Measurements from ENCODE around the gene PSMB2.

The PSMB2 gene

DNA sequence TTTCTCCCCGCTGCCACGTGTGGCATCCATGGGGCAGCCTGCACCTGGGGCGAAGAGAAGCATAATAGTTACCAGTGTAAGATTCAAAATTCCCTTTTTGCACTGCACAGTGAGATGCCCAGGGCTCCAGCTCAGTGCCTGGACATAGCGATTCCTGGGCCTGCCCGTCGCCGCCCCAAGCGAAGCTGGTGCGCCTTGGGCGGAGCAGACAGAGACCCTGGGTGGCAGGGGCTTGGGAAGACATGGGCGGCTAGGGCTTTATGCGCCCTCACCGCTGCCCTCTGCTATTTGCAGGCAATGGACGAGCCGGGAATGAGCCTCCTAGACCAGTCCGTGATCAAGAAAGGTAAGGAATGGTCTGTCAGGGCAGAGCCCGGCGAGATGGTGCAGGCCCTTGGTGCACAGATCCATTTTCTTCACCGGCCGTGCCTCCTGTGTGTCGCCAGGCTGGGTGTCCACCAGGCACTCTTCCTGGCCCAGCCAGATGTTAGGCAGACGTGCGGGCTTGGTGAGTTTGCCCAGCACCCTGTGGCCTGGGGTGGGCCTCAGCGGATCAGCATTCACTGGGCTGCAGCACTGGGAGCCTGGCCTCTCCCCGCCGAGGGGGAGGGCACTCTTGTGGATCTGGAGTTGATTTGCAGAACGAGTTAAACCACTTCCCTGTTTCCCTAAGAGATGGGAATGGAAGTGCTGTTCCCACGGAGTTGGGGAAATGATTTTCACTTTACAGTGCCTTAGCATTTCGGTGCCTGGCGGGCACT is 66.5 kb downstream of the PSMB2 start:
- no peak overlapping the region for H3K4me3 ChIP-seq (ENCODE audit: low read depth, low read length)
- no peak for DNase-seq
- H3K27me3 ChIP-seq = no peaks in the 10 kb centered on the region
- H3K9me3 ChIP-seq = no peaks in the 10 kb centered on the region
- H3K36me3 ChIP-seq = no peaks in the 10 kb centered on the region
- TF ChIP-seq, protein P1, sequence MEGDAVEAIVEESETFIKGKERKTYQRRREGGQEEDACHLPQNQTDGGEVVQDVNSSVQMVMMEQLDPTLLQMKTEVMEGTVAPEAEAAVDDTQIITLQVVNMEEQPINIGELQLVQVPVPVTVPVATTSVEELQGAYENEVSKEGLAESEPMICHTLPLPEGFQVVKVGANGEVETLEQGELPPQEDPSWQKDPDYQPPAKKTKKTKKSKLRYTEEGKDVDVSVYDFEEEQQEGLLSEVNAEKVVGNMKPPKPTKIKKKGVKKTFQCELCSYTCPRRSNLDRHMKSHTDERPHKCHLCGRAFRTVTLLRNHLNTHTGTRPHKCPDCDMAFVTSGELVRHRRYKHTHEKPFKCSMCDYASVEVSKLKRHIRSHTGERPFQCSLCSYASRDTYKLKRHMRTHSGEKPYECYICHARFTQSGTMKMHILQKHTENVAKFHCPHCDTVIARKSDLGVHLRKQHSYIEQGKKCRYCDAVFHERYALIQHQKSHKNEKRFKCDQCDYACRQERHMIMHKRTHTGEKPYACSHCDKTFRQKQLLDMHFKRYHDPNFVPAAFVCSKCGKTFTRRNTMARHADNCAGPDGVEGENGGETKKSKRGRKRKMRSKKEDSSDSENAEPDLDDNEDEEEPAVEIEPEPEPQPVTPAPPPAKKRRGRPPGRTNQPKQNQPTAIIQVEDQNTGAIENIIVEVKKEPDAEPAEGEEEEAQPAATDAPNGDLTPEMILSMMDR (IDR thresholded peaks at IDR 0.05; ENCODE audit: low read depth, low read length) = no peak
- no peaks in the 10 kb centered on the region for H3K4me1 ChIP-seq

GRCh38 chr1:35574125-35574654 is 67.1 kb downstream of the PSMB2 start:
- Histone ChIP-seq H3K27me3 (no peaks in the 10 kb centered on the region), H3K4me1 (no peaks in the 10 kb centered on the region)
- DNase-seq = no peak

DNA sequence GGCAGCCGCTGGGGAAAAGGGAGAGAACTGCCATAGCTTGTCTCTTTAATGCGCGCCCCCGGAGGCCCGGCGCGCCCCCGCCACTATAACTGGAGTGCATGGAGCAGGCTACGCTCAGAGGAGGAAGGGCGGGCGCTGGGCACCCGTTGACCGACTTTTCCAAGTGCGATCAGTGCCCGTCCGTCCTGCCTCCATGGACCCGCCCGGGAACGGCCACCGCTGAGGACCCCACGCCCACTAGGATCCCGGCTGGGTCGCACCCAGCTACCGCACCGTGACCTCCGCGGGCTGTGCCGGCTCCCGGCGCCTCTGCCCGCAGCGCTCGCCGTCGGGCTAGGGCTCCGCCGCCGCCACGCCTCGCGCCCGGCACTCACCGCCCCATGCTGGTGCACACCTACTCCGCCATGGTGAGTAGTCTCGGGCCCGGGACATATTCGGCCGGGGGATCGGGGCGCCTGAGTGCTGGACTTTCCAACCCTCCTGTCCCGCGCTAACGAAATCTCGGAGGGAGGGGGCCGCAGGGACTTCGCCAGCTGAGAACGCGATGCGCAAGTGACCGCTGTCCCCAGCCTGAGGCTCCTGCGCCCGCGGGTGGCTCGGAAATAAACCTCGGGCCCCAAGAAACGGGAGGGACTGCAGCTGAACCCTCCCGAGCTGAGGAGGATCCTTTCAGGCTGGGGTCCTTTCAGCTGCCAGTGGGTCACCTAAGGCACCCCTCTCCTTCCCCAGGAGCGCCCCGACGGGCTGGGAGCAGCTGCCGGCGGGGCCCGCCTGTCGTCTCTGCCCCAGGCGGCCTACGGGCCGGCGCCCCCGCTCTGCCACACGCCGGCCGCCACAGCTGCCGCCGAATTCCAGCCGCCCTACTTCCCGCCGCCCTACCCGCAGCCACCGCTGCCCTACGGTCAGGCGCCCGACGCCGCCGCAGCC is 67.9 kb downstream of the PSMB2 start, which contains the start of gene TFAP2E:
Gene TFAP2E, plus strand, starts transcription at position 117 of the 927 bp plus-strand sequence. Its CDS starts 264 bp downstream, at position 381.
- TF ChIP-seq, protein P1 (IDR thresholded peaks at IDR 0.05; ENCODE audit: low read depth, low read length) = no peak
- Histone ChIP-seq H3K27me3 (no peaks in the 10 kb centered on the region), H3K9me3 (no peaks in the 10 kb centered on the region), H3K4me3 (ENCODE audit: low read depth, low read length) (peak within 1 kb of the TSS; percentile 34), H3K4me1 (no peaks in the 10 kb centered on the region), H3K36me3 (no peaks in the 10 kb centered on the region)
- DNase-seq = peak; percentile 31

More at GRCh38 chr1:35574125-35574654, 67.1 kb downstream of the PSMB2 start:
- H3K9me3 ChIP-seq = no peaks in the 10 kb centered on the region
- H3K4me3 ChIP-seq (ENCODE audit: low read depth, low read length) = no peak overlapping the region
- TF ChIP-seq, protein P1 (IDR thresholded peaks at IDR 0.05; ENCODE audit: low read depth, low read length) = no peak
- no peaks in the 10 kb centered on the region for H3K36me3 ChIP-seq

DNA sequence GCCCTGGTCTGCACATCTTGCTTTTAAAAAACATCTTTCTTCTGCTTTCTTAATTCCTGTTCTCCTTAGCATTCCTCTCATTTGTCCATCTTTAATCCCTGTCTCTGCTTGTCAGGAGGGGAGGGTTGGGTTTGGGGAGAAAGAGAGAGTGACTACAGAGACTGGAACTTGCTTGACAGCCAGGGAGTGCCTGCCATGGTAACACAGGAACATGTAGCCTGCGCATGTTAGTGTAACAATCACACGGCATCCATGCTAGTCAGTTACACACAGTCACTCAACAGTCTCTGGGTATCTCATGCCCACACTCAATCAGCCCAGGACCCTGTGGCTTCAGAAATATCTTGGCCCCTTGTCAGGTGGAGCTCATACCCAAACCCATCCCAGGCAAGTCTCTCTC is 69.0 kb downstream of the PSMB2 start:
- H3K27me3 ChIP-seq = no peaks in the 10 kb centered on the region

DNA sequence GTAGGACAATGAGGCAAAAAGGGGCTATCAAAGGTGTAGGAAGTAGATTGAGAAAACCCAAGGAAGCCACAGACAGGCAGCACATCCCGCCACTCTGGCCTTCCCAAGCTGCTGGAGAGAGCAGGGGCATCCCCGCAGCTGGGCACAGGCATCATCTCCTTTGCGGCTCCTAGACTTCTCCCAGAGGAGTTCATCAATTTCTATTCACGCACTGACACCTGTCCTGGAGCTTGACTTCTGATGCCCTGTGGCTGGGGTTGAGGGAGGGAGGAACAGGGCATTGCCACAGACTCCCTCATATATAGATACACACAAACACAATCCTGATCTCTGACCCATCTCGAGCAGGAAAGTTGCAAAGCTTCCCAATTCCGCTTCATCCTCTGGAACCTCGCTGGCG is 70.1 kb downstream of the PSMB2 start:
- Histone ChIP-seq H3K9me3 (no peaks in the 10 kb centered on the region), H3K36me3 (no peaks in the 10 kb centered on the region), H3K27me3 (no peaks in the 10 kb centered on the region), H3K4me3 (ENCODE audit: low read depth, low read length) (no peak overlapping the region), H3K4me1 (no peaks in the 10 kb centered on the region)
- TF ChIP-seq, protein P1 (IDR thresholded peaks at IDR 0.05; ENCODE audit: low read depth, low read length) = no peak
- DNase-seq = no peak

More for the DNA sequence above, 69.0 kb downstream of the PSMB2 start:
- H3K36me3 ChIP-seq = no peaks in the 10 kb centered on the region
- H3K9me3 ChIP-seq = no peaks in the 10 kb centered on the region
- TF ChIP-seq, protein P1 (IDR thresholded peaks at IDR 0.05; ENCODE audit: low read depth, low read length) = no peak
- no peak overlapping the region for H3K4me3 ChIP-seq (ENCODE audit: low read depth, low read length)
- DNase-seq = no peak
- no peaks in the 10 kb centered on the region for H3K4me1 ChIP-seq

Measured in BE2C (cell line).